ENCODE data around the gene NAA15.
"Not testable (repeated sequence)": the region's sequence is repeated elsewhere in the genome, so short reads cannot be mapped to it uniquely, and the experiment has no call there.

Gene NAA15

GRCh38 chr4:139337612-139338011 lies 36.3 kb downstream of the NAA15 start:
- H3K4me1 Mint-ChIP-seq, result no peaks in the 10 kb centered on the region
- no peak for DNase-seq
- peaks cover 35% of the 10 kb centered on the region for H3K36me3 Mint-ChIP-seq
- no peak overlapping the region for H3K4me3 Mint-ChIP-seq
- no peak overlapping the region for H3K27ac Mint-ChIP-seq
- no peaks in the 10 kb centered on the region for H3K9me3 Mint-ChIP-seq
- H3K27me3 Mint-ChIP-seq, result no peaks in the 10 kb centered on the region
- CTCF ChIA-PET, result no interaction called here

- no peak overlapping the region for H3K27ac Mint-ChIP-seq
- H3K4me3 Mint-ChIP-seq, result no peak overlapping the region
- H3K9me3 Mint-ChIP-seq, result no peaks in the 10 kb centered on the region
- no peak for DNase-seq
- H3K36me3 Mint-ChIP-seq, result peaks cover 39% of the 10 kb centered on the region
- CTCF ChIA-PET, result interaction anchor here (0.7 kb wide), 1 partner anchor 158 kb away, joined by 3 read pairs; no protein-coding TSS in a partner anchor
- H3K4me1 Mint-ChIP-seq, result no peaks in the 10 kb centered on the region
- H3K27me3 Mint-ChIP-seq, result no peaks in the 10 kb centered on the region
Measured at GRCh38 chr4:139361301-139361700, 60.0 kb downstream of the NAA15 start.

DNA sequence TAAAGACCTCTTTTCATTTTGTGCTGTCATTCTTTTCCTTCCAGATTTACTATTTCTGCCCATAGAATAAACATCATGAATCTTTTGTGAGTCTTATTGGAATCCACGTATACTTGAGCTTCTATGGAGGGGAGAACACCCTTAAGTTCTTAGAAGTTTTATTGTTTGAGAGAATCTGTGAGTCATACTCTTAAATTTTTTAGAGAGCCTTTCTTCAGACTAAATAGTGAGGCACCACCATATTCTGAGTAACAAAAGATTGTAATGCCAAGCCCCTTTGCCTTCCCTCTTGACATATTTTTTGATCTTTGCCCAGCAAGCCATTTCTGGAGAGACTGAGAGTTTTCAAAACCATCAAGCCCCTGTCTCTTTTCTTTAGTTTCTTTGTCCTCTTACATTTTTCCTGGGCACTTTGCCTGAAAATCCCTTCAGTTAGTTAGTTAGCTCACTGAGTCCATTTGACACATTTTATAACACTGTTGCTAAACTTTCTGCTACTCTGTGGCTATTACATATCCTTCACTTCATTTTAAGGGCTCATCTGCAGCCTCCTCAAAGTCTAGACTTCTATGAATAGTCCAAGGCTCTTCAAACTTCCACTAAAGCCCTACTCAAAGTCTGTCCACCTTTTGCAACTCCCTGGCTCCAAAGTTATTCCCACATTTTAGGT lies 66.3 kb downstream of the NAA15 start:
- H3K4me1 Mint-ChIP-seq, result no peaks in the 10 kb centered on the region
- peaks cover 47% of the 10 kb centered on the region for H3K36me3 Mint-ChIP-seq
- DNase-seq, result no peak
- H3K27ac Mint-ChIP-seq, result no peak overlapping the region
- CTCF ChIA-PET, result no interaction called here
- H3K27me3 Mint-ChIP-seq, result no peaks in the 10 kb centered on the region
- no peak overlapping the region for H3K4me3 Mint-ChIP-seq
- no peaks in the 10 kb centered on the region for H3K9me3 Mint-ChIP-seq

GRCh38 chr4:139368998-139369397 lies 67.7 kb downstream of the NAA15 start:
- H3K9me3 Mint-ChIP-seq, result no peaks in the 10 kb centered on the region
- H3K4me1 Mint-ChIP-seq, result no peaks in the 10 kb centered on the region
- H3K27ac Mint-ChIP-seq, result no peak overlapping the region
- H3K4me3 Mint-ChIP-seq, result no peak overlapping the region
- DNase-seq, result no peak
- CTCF ChIA-PET, result no interaction called here
- no peaks in the 10 kb centered on the region for H3K27me3 Mint-ChIP-seq
- peaks cover 50% of the 10 kb centered on the region for H3K36me3 Mint-ChIP-seq

DNA sequence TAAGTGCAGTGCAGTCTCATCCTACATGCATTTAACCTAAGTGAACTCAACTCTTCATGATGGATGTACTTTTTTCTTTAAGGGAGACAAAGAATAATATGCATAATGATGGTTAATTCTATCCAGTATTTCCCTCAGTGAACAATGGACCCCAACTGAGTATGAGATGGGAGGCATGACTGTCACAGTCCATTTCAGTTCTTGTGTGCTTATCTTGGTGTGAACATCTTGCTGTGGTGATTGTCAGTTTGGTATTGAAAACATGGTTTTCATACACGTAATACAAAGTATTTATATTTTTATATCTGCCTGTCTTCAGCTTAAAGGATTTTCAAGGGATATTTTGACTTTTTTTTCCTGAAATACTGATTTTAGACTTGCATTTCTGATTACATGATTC lies 72.9 kb downstream of the NAA15 start:
- no peaks in the 10 kb centered on the region for H3K27me3 Mint-ChIP-seq
- H3K4me3 Mint-ChIP-seq, result no peak overlapping the region
- CTCF ChIA-PET, result no interaction called here
- H3K36me3 Mint-ChIP-seq, result peaks cover 44% of the 10 kb centered on the region
- no peak overlapping the region for H3K27ac Mint-ChIP-seq
- H3K9me3 Mint-ChIP-seq, result no peaks in the 10 kb centered on the region
- DNase-seq, result no peak
- no peaks in the 10 kb centered on the region for H3K4me1 Mint-ChIP-seq

GRCh38 chr4:139386421-139386820 lies 85.1 kb downstream of the NAA15 start:
- Mint-ChIP-seq H3K36me3 (peaks cover 41% of the 10 kb centered on the region), H3K4me1 (peaks cover 22% of the 10 kb centered on the region), H3K4me3 (no peak overlapping the region), H3K27ac (no peak overlapping the region), H3K9me3 (no peaks in the 10 kb centered on the region), H3K27me3 (no peaks in the 10 kb centered on the region)
- no peak for DNase-seq
- CTCF ChIA-PET, result no interaction called here

DNA sequence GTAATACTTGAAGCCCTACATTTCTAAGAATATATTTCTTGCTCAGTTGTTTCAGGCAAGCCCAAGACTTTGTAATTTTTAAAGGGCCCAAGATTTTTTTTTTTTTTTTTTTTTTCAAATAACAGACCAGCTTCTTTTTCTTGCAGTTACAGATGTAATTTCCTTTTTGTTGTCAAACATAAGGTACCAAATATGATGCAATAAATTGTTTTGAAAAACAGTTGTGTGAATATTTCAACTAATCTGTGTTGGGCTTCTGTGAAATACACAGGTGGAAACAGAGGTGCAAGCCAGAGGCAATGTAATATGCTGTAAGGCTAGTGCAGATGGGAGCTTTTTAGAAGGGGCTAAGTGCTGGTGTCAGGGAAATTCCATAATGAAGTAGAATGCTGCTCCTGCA lies 87.8 kb downstream of the NAA15 start:
- Mint-ChIP-seq H3K4me1 (peaks cover 22% of the 10 kb centered on the region), H3K27me3 (no peaks in the 10 kb centered on the region), H3K36me3 (peaks cover 42% of the 10 kb centered on the region), H3K4me3 (no peak overlapping the region), H3K9me3 (no peaks in the 10 kb centered on the region), H3K27ac (no peak overlapping the region)
- no peak for DNase-seq
- CTCF ChIA-PET, result no interaction called here

DNA sequence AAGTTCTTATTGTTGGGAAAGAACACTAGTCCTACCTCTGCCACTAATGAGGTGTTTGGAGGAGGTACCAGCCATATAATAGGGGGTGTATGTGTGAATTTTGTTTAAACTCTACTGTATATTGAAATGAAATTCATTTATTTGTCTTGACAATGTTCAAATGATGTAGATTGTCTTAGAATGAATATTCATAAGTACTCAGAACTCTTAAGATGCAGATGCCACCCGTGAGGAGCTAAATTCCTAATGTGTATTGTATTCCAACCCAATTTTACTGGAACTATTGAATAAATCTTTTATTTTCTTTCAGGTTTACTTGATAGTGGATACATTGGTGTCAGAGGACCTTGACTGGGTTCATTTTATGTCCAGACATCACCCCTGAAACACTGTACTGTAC lies 88.7 kb downstream of the NAA15 start:
- Mint-ChIP-seq H3K27me3 (no peaks in the 10 kb centered on the region), H3K36me3 (peaks cover 39% of the 10 kb centered on the region), H3K4me3 (no peak overlapping the region), H3K4me1 (peaks cover 22% of the 10 kb centered on the region), H3K9me3 (no peaks in the 10 kb centered on the region), H3K27ac (no peak overlapping the region)
- CTCF ChIA-PET, result no interaction called here
- DNase-seq, result no peak

- peaks cover 22% of the 10 kb centered on the region for H3K4me1 Mint-ChIP-seq
- no peak overlapping the region for H3K27ac Mint-ChIP-seq
- DNase-seq, result no peak
- no peak overlapping the region for H3K4me3 Mint-ChIP-seq
- H3K9me3 Mint-ChIP-seq, result no peaks in the 10 kb centered on the region
- peaks cover 25% of the 10 kb centered on the region for H3K36me3 Mint-ChIP-seq
- CTCF ChIA-PET, result interaction anchor here (1.0 kb wide), 1 partner anchor 10 kb away, joined by 3 read pairs; no protein-coding TSS in a partner anchor
- H3K27me3 Mint-ChIP-seq, result no peaks in the 10 kb centered on the region
Measured at GRCh38 chr4:139391731-139392130, 90.4 kb downstream of the NAA15 start.

DNA sequence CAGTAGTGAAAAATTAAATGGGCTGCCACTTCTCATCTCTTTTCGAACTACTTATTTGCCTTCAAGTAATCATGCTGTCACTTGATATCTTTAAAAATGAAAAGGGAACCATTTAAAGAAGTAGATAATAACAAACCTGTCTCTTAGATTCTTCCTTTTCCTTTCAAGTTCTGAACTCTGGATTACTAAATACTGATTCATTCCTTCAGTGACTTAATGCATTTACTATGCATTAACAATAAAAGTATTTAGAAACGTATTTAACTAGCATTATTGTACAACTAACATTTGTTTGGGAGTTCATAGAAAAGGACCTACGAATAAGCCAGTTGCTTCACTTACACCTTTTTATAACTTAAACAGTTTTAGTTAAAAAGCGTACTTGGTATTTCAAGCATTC lies 91.5 kb downstream of the NAA15 start:
- DNase-seq, result no peak
- Mint-ChIP-seq H3K9me3 (no peaks in the 10 kb centered on the region), H3K4me3 (no peak overlapping the region), H3K27ac (no peak overlapping the region), H3K4me1 (peaks cover 22% of the 10 kb centered on the region), H3K27me3 (no peaks in the 10 kb centered on the region), H3K36me3 (peaks cover 23% of the 10 kb centered on the region)
- CTCF ChIA-PET, result no interaction called here

DNA sequence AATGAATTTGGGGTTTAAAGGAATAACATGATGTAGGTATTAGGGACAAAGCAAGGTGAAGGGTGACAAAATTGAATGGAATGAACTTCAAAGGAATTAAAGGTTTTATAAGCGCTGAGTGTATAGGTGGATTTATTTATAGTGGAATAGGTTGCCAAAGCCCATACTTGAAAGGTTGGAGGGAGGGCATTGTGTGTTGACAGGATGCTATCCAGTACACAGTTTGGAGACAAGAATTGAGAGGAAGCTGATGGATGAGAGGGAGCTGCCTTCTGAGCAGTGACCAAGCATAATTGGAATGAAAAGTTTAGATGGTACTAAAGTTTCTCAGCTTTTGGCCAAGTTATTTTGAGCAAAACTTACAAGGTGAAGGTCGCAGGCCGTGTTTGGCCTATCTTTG lies 100.1 kb downstream of the NAA15 start:
- no peak for DNase-seq
- CTCF ChIA-PET, result interaction anchor here (0.7 kb wide), 1 partner anchor 11 kb away, joined by 3 read pairs; no protein-coding TSS in a partner anchor
- H3K9me3 Mint-ChIP-seq, result no peaks in the 10 kb centered on the region
- H3K27me3 Mint-ChIP-seq, result no peaks in the 10 kb centered on the region
- no peak overlapping the region for H3K27ac Mint-ChIP-seq
- H3K4me1 Mint-ChIP-seq, result no peaks in the 10 kb centered on the region
- no peak overlapping the region for H3K4me3 Mint-ChIP-seq
- H3K36me3 Mint-ChIP-seq, result peaks cover 6% of the 10 kb centered on the region

- H3K4me1 Mint-ChIP-seq, result no peaks in the 10 kb centered on the region
- no peaks in the 10 kb centered on the region for H3K9me3 Mint-ChIP-seq
- CTCF ChIA-PET, result no interaction called here
- H3K27ac Mint-ChIP-seq, result no peak overlapping the region
- no peak for DNase-seq
- H3K4me3 Mint-ChIP-seq, result no peak overlapping the region
- H3K27me3 Mint-ChIP-seq, result no peaks in the 10 kb centered on the region
- peaks cover 7% of the 10 kb centered on the region for H3K36me3 Mint-ChIP-seq
Measured at GRCh38 chr4:139402436-139402835, 101.1 kb downstream of the NAA15 start.

GRCh38 chr4:139403462-139403861 lies 102.2 kb downstream of the NAA15 start:
- Mint-ChIP-seq H3K27ac (no peak overlapping the region), H3K4me3 (no peak overlapping the region), H3K9me3 (no peaks in the 10 kb centered on the region), H3K36me3 (peaks cover 6% of the 10 kb centered on the region), H3K27me3 (no peaks in the 10 kb centered on the region), H3K4me1 (no peaks in the 10 kb centered on the region)
- no peak for DNase-seq
- CTCF ChIA-PET, result no interaction called here

GRCh38 chr4:139410312-139410711 lies 109.0 kb downstream of the NAA15 start:
- Mint-ChIP-seq H3K4me1 (no peaks in the 10 kb centered on the region), H3K4me3 (no peak overlapping the region), H3K27me3 (no peaks in the 10 kb centered on the region), H3K9me3 (peaks cover 6% of the 10 kb centered on the region), H3K36me3 (peaks cover 16% of the 10 kb centered on the region), H3K27ac (no peak overlapping the region)
- no peak for DNase-seq
- CTCF ChIA-PET, result no interaction called here

DNA sequence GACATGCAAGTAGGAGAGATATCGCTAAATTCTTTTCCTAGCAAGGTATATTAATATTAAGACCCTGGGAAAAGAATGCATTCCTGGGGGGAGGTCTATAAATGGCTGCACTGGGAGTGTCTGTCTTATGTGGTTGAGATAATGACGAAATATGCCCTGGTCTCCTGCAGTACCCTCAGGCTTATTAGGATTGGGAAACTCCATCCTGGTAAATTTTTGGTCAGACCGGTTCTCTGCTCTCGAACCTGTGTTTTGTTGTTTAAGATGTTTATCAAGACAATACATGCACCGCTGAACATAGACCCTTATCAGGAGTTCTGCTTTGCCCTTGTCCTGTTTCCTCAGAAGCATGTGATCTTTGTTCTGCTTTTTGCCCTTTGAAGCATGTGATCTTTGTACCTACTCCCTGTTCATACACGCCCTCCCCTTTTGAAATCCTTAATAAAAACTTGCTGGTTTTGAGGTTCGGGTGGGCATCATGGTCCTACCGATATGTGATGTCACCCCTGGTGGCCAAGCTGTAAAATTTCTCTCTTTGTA lies 113.4 kb downstream of the NAA15 start:
- not testable (repeated sequence) for H3K9me3 Mint-ChIP-seq, H3K4me3 Mint-ChIP-seq, H3K27ac Mint-ChIP-seq, DNase-seq, H3K27me3 Mint-ChIP-seq
- H3K4me1 Mint-ChIP-seq, result peaks cover 14% of the 10 kb centered on the region
- CTCF ChIA-PET, result interaction anchor here (0.9 to 1.5 kb wide), 3 partner anchors 37 to 108 kb away, joined by 3 to 4 read pairs (median 4); no protein-coding TSS in a partner anchor
- H3K36me3 Mint-ChIP-seq, result peaks cover 13% of the 10 kb centered on the region

Data from activated naive CD4-positive, alpha-beta T cell treated with anti-CD3 and anti-CD28 coated beads, Interleukin-2, amount 10 ng/mL, durations not matched to agents 7 days and 5 days (primary cell).